Measurements from ENCODE around the gene ANO4.

The ANO4 gene

GRCh38 chr12:101074940-101075680 is 280.5 kb downstream of the ANO4 start:
- Histone ChIP-seq H3K36me3 (ENCODE audit: control insufficient read depth in 2 of 2, insufficient read depth in 1 of 2, low read length in 2 of 2) (no peaks in the 10 kb centered on the region), H3K9me3 (ENCODE audit: control insufficient read depth, insufficient read depth, low read depth, low read length) (no peaks in the 10 kb centered on the region), H3K4me3 (ENCODE audit: low read depth, low read length) (no peak overlapping the region), H3K4me1 (ENCODE audit: control insufficient read depth, insufficient read depth, low read length) (no peaks in the 10 kb centered on the region), H3K27ac (ENCODE audit: extremely low read depth, low read depth, low read length) (no peak overlapping the region)
- CTCF ChIA-PET = no interaction called here
- TF ChIP-seq, protein P1, sequence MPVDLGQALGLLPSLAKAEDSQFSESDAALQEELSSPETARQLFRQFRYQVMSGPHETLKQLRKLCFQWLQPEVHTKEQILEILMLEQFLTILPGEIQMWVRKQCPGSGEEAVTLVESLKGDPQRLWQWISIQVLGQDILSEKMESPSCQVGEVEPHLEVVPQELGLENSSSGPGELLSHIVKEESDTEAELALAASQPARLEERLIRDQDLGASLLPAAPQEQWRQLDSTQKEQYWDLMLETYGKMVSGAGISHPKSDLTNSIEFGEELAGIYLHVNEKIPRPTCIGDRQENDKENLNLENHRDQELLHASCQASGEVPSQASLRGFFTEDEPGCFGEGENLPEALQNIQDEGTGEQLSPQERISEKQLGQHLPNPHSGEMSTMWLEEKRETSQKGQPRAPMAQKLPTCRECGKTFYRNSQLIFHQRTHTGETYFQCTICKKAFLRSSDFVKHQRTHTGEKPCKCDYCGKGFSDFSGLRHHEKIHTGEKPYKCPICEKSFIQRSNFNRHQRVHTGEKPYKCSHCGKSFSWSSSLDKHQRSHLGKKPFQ (tag by site-specific recombination; IDR thresholded peaks at IDR 0.05) = no peak
- TF ChIP-seq, protein P2, sequence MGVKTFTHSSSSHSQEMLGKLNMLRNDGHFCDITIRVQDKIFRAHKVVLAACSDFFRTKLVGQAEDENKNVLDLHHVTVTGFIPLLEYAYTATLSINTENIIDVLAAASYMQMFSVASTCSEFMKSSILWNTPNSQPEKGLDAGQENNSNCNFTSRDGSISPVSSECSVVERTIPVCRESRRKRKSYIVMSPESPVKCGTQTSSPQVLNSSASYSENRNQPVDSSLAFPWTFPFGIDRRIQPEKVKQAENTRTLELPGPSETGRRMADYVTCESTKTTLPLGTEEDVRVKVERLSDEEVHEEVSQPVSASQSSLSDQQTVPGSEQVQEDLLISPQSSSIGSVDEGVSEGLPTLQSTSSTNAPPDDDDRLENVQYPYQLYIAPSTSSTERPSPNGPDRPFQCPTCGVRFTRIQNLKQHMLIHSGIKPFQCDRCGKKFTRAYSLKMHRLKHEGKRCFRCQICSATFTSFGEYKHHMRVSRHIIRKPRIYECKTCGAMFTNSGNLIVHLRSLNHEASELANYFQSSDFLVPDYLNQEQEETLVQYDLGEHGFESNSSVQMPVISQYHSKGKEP (tag by site-specific recombination; IDR thresholded peaks at IDR 0.05) = no peak
- 0 out of 2 replicates have a peak, but pooled peaks have one; percentile 8 for TF ChIP-seq ZFHX2 (tag by site-specific recombination; conservative IDR thresholded peaks at IDR 0.05)
- no peak for TF ChIP-seq ZNF677 (tag by site-specific recombination; IDR thresholded peaks at IDR 0.05)
- no peak for TF ChIP-seq GLI2 (tag by site-specific recombination; IDR thresholded peaks at IDR 0.05; ENCODE audit: borderline replicate concordance, low read depth)
- TF ChIP-seq ZNF501 (tag by site-specific recombination; IDR thresholded peaks at IDR 0.05) = no peak
- TF ChIP-seq HOXC10 (CRISPR knock-in tag; IDR thresholded peaks at IDR 0.05) = no peak
- TF ChIP-seq ZNF510 (tag by site-specific recombination; IDR thresholded peaks at IDR 0.05; ENCODE audit: insufficient replicate concordance) = no peak
- no peak for TF ChIP-seq ZSCAN4 (tag by site-specific recombination; IDR thresholded peaks at IDR 0.05)
- TF ChIP-seq ZNF214 (tag by site-specific recombination; IDR thresholded peaks at IDR 0.05; ENCODE audit: borderline replicate concordance) = no peak
- TF ChIP-seq, protein P3, sequence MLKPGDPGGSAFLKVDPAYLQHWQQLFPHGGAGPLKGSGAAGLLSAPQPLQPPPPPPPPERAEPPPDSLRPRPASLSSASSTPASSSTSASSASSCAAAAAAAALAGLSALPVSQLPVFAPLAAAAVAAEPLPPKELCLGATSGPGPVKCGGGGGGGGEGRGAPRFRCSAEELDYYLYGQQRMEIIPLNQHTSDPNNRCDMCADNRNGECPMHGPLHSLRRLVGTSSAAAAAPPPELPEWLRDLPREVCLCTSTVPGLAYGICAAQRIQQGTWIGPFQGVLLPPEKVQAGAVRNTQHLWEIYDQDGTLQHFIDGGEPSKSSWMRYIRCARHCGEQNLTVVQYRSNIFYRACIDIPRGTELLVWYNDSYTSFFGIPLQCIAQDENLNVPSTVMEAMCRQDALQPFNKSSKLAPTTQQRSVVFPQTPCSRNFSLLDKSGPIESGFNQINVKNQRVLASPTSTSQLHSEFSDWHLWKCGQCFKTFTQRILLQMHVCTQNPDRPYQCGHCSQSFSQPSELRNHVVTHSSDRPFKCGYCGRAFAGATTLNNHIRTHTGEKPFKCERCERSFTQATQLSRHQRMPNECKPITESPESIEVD (tag by site-specific recombination; IDR thresholded peaks at IDR 0.05) = 0 out of 2 replicates have a peak, but pooled peaks have one; percentile 29
- POLR2A ChIA-PET = no interaction called here

GRCh38 chr12:101076921-101077320 is 282.3 kb downstream of the ANO4 start:
- TF ChIP-seq ZBTB20 (tag by site-specific recombination; IDR thresholded peaks at IDR 0.05) = 0 out of 2 replicates have a peak, but pooled peaks have one; percentile 32
- TF ChIP-seq WT1 (tag by site-specific recombination; IDR thresholded peaks at IDR 0.05) = no peak
- ChIA-PET CTCF (interaction anchor here (0.6 kb wide), 1 partner anchor 250 kb away, joined by 3 read pairs; no protein-coding TSS in a partner anchor), POLR2A (no interaction called here)
- no peak overlapping the region for H3K4me3 ChIP-seq (ENCODE audit: low read depth, low read length)
- H3K36me3 ChIP-seq (ENCODE audit: control insufficient read depth in 2 of 2, insufficient read depth in 1 of 2, low read length in 2 of 2) = no peaks in the 10 kb centered on the region
- H3K9me3 ChIP-seq (ENCODE audit: control insufficient read depth, insufficient read depth, low read depth, low read length) = no peaks in the 10 kb centered on the region
- no peaks in the 10 kb centered on the region for H3K4me1 ChIP-seq (ENCODE audit: control insufficient read depth, insufficient read depth, low read length)
- H3K27ac ChIP-seq (ENCODE audit: extremely low read depth, low read depth, low read length) = no peak overlapping the region

Data from HEK293 (cell line).